ENCODE results near the gene FA2H. TPM values are rescaled to one million over a fixed set of nuclear protein-coding genes. Genes with fewer than 3 reads are reported as not detected.

Gene FA2H
- total RNA-seq, 1 donor from 2014 or later: 2.5 TPM

DNA sequence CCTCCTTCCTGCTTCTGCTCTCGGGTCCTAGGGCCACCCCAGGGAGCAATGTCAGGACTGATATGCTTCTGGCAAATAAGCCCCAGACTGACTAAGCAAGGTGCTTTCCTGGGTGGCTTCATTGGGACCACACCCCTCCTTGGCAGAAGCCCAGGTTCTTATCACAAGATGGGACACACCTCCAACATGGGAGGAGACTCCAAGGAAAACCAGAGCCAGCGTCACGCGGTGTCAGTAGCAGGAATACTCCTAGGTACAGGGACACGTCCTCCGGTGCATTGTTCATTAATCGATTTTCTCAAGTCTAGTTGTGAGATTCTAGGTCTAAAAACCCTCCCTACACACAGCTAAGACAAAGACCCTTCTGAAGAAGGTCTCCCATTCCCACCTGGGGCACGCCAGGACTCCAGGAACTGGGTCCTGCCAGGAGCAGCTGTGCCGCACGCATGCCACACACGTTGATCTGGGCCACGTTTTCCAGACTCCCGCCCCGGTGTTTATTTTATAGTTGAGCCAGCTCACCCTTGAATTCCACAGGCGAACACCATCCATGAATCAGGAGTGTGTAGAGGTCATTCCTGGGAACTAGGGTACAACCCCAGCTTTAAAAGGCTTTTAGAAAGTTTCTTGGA, 30.8 kb downstream of the FA2H start:
- Histone ChIP-seq H3K4me1 (no peaks in the 10 kb centered on the region), H3K27ac (peak overlapping the region; percentile 57), H3K27me3 (ENCODE audit: low read depth) (no peaks in the 10 kb centered on the region), H3K9me3 (no peaks in the 10 kb centered on the region), H3K36me3 (no peaks in the 10 kb centered on the region), H3K4me3 (no peak overlapping the region)
- DNase-seq (peak; percentile 81), ATAC-seq (peak; percentile 92 to 96)
- TF ChIP-seq, protein P1, sequence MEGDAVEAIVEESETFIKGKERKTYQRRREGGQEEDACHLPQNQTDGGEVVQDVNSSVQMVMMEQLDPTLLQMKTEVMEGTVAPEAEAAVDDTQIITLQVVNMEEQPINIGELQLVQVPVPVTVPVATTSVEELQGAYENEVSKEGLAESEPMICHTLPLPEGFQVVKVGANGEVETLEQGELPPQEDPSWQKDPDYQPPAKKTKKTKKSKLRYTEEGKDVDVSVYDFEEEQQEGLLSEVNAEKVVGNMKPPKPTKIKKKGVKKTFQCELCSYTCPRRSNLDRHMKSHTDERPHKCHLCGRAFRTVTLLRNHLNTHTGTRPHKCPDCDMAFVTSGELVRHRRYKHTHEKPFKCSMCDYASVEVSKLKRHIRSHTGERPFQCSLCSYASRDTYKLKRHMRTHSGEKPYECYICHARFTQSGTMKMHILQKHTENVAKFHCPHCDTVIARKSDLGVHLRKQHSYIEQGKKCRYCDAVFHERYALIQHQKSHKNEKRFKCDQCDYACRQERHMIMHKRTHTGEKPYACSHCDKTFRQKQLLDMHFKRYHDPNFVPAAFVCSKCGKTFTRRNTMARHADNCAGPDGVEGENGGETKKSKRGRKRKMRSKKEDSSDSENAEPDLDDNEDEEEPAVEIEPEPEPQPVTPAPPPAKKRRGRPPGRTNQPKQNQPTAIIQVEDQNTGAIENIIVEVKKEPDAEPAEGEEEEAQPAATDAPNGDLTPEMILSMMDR (IDR thresholded peaks at IDR 0.05): no peak
- intact Hi-C loops (cut with DNase I): no loop called here

DNA sequence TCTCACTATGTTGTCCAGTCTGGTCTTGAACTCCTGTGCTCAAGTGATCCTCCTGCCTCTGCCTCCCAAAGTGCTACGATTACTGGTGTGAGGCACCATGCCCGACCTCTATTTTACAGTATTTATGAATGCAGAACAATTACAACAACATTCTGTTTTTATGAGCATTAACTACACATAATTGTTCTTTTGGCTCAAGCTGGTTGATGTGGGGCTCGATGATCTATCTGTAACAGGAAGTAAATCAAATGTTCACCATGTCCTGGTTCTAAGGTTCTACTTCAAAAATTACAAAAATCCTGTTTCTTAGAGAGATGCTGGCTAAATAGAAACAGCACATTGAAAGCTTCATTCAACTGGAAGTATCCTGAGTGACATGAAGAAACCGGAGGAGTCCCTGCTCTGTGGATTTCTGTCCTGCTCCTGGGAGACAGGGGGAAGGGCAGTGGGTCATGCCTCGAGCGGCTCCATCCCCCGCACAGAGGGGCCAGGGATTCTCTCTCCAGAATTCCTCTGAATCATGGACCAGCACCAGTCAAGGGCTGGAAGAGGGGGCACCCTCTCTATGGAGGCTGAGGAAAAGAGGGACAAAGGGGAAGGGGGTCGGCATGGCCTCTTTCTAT, 31.5 kb downstream of the FA2H start:
- Histone ChIP-seq H3K9me3 (no peaks in the 10 kb centered on the region), H3K4me3 (no peak overlapping the region), H3K4me1 (no peaks in the 10 kb centered on the region), H3K36me3 (no peaks in the 10 kb centered on the region), H3K27ac (no peak overlapping the region), H3K27me3 (ENCODE audit: low read depth) (no peaks in the 10 kb centered on the region)
- TF ChIP-seq, protein P1 (IDR thresholded peaks at IDR 0.05): no peak
- intact Hi-C loops (cut with DNase I): no loop called here
- ATAC-seq (peak; percentile 11 to 26), DNase-seq (no peak)

DNA sequence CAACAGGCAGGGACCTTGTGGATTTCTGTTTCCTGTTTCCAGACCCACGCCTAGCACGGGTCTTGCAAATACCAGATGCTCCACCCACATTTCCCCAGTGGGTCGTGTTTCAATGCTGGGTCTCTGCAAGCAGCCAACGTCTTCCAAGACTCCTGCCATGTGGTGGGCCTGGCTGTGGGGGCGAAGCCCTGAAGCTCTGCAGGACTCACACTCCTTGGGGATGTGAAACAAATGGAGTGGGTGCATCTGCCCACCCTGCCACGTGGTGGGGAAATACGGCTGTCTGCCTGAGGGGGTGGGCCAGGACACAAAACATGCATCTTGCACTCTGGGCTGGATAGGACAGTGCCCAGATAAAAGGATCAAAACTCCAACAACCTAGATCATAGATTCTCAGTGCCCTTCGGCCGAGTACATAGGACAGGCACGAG, 32.6 kb downstream of the FA2H start:
- no peak overlapping the region for H3K27ac ChIP-seq
- H3K4me3 ChIP-seq: no peak overlapping the region
- no peaks in the 10 kb centered on the region for H3K4me1 ChIP-seq
- intact Hi-C loops (cut with DNase I): no loop called here
- ATAC-seq (no peak), DNase-seq (no peak)
- TF ChIP-seq, protein P1 (IDR thresholded peaks at IDR 0.05): no peak
- H3K9me3 ChIP-seq: no peaks in the 10 kb centered on the region
- H3K36me3 ChIP-seq: no peaks in the 10 kb centered on the region
- H3K27me3 ChIP-seq (ENCODE audit: low read depth): no peaks in the 10 kb centered on the region

DNA sequence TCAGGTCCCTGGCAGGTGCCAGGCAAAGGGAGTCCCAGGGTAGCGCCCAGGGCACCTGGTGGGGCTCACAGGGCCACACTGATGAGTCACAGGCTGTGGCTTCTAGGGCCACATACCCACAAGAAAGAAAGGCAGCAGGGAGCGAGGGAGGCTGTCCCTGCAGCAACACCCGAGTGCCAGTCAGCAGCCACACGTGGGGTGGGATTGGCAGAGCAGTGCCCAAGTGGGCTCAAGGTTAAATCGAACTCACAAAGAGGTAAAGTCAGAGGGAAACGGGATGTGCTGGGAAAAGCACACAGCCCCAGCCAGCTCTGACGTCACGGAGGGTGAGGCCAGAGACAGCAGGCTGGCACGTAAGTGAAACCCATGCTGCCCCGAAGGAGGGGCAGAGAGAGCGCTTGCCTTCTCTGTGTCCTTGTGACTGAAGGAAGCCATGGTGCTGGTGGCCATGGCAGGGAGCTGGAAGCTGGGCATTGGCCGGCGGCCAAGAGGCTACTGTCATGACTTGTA, 33.8 kb downstream of the FA2H start:
- DNase-seq: no peak
- ATAC-seq: no peak
- Histone ChIP-seq H3K4me1 (no peaks in the 10 kb centered on the region), H3K27me3 (ENCODE audit: low read depth) (no peaks in the 10 kb centered on the region), H3K27ac (no peak overlapping the region), H3K4me3 (no peak overlapping the region), H3K9me3 (no peaks in the 10 kb centered on the region), H3K36me3 (no peaks in the 10 kb centered on the region)
- intact Hi-C loops (cut with DNase I): no loop called here
- TF ChIP-seq, protein P1 (IDR thresholded peaks at IDR 0.05): no peak

- no peak overlapping the region for H3K27ac ChIP-seq
Observed at GRCh38 chr16:74739275-74739674, 35.3 kb downstream of the FA2H start.

More at GRCh38 chr16:74739275-74739674, 35.3 kb downstream of the FA2H start:
- intact Hi-C loops (cut with DNase I): no loop called here
- ATAC-seq: no peak
- no peak overlapping the region for H3K4me3 ChIP-seq
- H3K9me3 ChIP-seq: no peaks in the 10 kb centered on the region
- no peak for DNase-seq
- H3K36me3 ChIP-seq: no peaks in the 10 kb centered on the region
- TF ChIP-seq, protein P1 (IDR thresholded peaks at IDR 0.05): no peak
- H3K27me3 ChIP-seq (ENCODE audit: low read depth): no peaks in the 10 kb centered on the region
- no peaks in the 10 kb centered on the region for H3K4me1 ChIP-seq

Data from lower lobe of right lung (tissue), 2 donors.